Osteocyte (in vitro differentiated cells): Measurements from ENCODE around the gene HLA-DRB1. TPM values are rescaled to one million over a fixed set of nuclear protein-coding genes. Genes with fewer than 3 reads are reported as not detected.

Experiments
- DNase-seq: peaks from one replicate; pipeline ENCODE4 v3.0.0; 2021; ENCODE audit warnings: mixed read lengths; ENCODE audit not compliant: unreplicated experiment; ENCODE audit errors: extremely low spot score
- H3K27ac Mint-ChIP-seq: one replicate; pipeline ENCODE4 v1.8.0; 2021; ENCODE audit warnings: mild to moderate bottlenecking, mixed read lengths; ENCODE audit not compliant: unreplicated experiment
- H3K27me3 Mint-ChIP-seq: one replicate; pipeline ENCODE4 v1.8.0; 2021; ENCODE audit warnings: mixed read lengths; ENCODE audit not compliant: unreplicated experiment
- H3K36me3 Mint-ChIP-seq: one replicate; pipeline ENCODE4 v1.8.0; 2021; ENCODE audit warnings: mixed read lengths; ENCODE audit not compliant: unreplicated experiment
- H3K4me1 Mint-ChIP-seq: one replicate; pipeline ENCODE4 v1.8.0; 2021; ENCODE audit warnings: mixed read lengths; ENCODE audit not compliant: unreplicated experiment
- H3K4me3 Mint-ChIP-seq: one replicate; pipeline ENCODE4 v1.8.0; 2021; ENCODE audit warnings: mild to moderate bottlenecking, moderate library complexity, mixed read lengths; ENCODE audit not compliant: unreplicated experiment
- H3K9me3 Mint-ChIP-seq: one replicate; pipeline ENCODE4 v1.8.0; 2021; ENCODE audit warnings: mixed read lengths; ENCODE audit not compliant: unreplicated experiment
- CTCF ChIP-seq: fragments of 200-600 bp; sonication (generic); IDR thresholded peaks from 2 replicates; pipeline ENCODE4 v1.5.0; 2021; ENCODE audit warnings: antibody characterized with exemption, mild to moderate bottlenecking, moderate library complexity
- total RNA-seq: library from RNA; stranded (reverse); gene quantifications from 2 replicates; pipeline ENCODE4 v1.2.1, GENCODE V29; 2021

Gene HLA-DRB1
- total RNA-seq, 1 donor from 2014 or later: not detected

- DNase-seq: no peak
- TF ChIP-seq CTCF: peak; percentile 6
- Mint-ChIP-seq H3K27ac (no peak overlapping the region), H3K4me3 (no peak overlapping the region), H3K27me3 (peaks cover 7% of the 10 kb centered on the region), H3K9me3 (no peaks in the 10 kb centered on the region), H3K36me3 (no peaks in the 10 kb centered on the region), H3K4me1 (peaks cover 2% of the 10 kb centered on the region)
These were observed 18.7 kb upstream of the HLA-DRB1 start for GRCh38 chr6:32608362-32608761.

DNA sequence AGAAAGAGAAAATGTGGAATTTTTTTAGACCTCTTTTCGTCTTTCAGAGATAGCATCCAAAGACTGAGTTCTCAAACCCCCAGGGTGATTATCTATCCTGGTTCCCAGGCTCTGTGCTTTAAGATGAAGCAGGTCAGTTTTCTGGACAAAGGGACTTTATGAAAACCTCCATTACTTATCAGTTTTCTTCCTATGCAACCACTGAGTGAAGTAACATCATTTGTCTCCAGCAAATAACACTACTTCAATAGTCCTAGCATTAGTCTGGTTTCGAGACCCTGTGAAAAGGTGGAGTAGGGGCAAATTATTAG is 18.3 kb upstream of the HLA-DRB1 start:
- no peak for TF ChIP-seq CTCF
- H3K4me3 Mint-ChIP-seq: no peak overlapping the region
- H3K4me1 Mint-ChIP-seq: peaks cover 2% of the 10 kb centered on the region
- H3K9me3 Mint-ChIP-seq: no peaks in the 10 kb centered on the region
- DNase-seq: no peak
- no peaks in the 10 kb centered on the region for H3K36me3 Mint-ChIP-seq
- peaks cover 7% of the 10 kb centered on the region for H3K27me3 Mint-ChIP-seq
- H3K27ac Mint-ChIP-seq: no peak overlapping the region

DNA sequence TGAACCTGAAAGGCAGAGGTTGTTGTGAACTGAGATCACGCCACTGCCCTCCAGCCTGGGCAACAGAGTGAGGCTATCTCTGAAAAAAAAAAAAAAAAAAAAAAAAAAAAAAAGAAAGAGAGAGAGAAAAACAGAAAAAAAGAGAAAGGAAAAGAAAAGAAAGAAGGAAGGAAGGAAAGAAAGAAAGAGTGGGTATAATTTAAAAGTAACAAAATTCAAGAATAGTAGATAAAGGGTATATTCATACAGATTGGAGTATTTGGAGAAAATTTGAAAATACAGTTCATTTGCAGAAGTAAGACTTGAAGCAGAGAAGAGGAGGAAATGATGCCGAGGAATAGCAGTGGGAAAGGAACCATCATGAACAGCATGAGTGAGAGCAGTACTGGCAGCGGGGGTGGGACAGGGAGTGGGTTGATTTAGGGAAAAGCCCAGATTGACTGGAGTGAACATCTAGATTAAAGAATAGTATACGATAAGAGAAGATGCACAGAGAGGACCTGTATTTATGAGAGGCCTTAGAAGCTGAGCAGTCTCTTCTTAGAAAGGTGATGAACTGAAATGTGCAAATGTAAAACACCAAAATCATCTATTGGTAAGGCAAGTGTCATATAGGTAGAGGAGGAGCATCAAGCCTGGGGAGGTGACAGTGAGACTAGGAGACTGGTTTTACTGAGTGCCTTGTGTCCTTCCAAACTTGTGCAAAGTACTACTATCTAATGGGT is 17.8 kb upstream of the HLA-DRB1 start:
- Mint-ChIP-seq H3K4me1 (peaks cover 2% of the 10 kb centered on the region), H3K36me3 (no peaks in the 10 kb centered on the region), H3K9me3 (no peaks in the 10 kb centered on the region), H3K4me3 (no peak overlapping the region), H3K27me3 (peaks cover 7% of the 10 kb centered on the region), H3K27ac (no peak overlapping the region)
- DNase-seq: no peak
- TF ChIP-seq CTCF: no peak

DNA sequence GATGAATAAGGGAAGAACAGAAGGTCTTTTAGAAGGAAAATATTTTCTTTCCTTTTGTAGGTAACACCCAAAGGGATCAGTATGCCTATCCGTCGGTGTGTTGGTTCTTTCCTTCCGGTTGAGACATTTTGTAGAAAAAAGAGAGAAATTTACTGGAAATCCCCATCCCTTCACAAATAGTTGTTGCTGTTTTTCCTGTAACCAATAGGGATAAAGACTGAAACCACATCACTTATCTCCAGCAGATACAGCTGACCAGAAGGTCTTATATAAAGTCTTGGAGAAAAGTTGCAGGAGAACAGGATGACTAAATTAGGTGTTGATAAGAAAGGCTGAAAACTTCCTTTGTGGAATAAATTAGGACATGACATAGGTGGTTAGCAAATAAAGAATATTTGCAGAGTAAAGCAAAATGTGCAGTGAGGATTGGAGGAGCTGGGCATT is 14.8 kb upstream of the HLA-DRB1 start:
- H3K4me1 Mint-ChIP-seq: peaks cover 2% of the 10 kb centered on the region
- no peak for DNase-seq
- no peak overlapping the region for H3K27ac Mint-ChIP-seq
- H3K9me3 Mint-ChIP-seq: peaks cover 4% of the 10 kb centered on the region
- no peaks in the 10 kb centered on the region for H3K36me3 Mint-ChIP-seq
- no peak overlapping the region for H3K4me3 Mint-ChIP-seq
- H3K27me3 Mint-ChIP-seq: peaks cover 7% of the 10 kb centered on the region
- TF ChIP-seq CTCF: no peak

DNA sequence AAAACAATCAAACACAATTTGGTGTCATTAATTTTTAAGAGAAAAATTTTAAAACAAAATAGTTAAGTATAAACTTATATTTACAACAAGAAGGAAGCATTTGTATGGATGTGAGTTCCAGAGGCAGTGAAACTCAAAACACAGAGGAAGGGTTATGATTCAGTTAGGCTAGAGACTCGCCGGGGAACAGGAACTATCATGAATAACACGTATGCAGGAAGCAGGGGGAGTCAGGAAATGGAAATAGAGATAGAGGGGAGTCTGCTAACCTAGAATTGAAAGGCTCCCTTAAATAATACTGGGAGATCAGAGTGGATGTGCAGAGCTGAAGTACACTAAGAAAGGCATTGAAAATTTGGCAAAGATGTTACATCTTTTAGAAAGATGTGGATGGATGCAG is 14.2 kb upstream of the HLA-DRB1 start:
- H3K4me1 Mint-ChIP-seq: no peaks in the 10 kb centered on the region
- no peaks in the 10 kb centered on the region for H3K36me3 Mint-ChIP-seq
- H3K27ac Mint-ChIP-seq: no peak overlapping the region
- H3K27me3 Mint-ChIP-seq: peaks cover 7% of the 10 kb centered on the region
- peaks cover 7% of the 10 kb centered on the region for H3K9me3 Mint-ChIP-seq
- no peak overlapping the region for H3K4me3 Mint-ChIP-seq
- DNase-seq: no peak
- no peak for TF ChIP-seq CTCF
